ACC112 (cell line): Measurements from ENCODE around the gene PLSCR3.
A peak's percentile ranks its signal among the peaks of the same experiment; 100 is the strongest.

Experiments used
- H2AFZ ChIP-seq: fragments of 200-600 bp; sonication (generic); one replicate; pipeline ENCODE4 v1.6.0; 2017; ENCODE audit warnings: antibody characterized with exemption, low read length; ENCODE audit not compliant: unreplicated experiment
- H3K27ac ChIP-seq: fragments of 200-600 bp; sonication (generic); 2 replicates; pipeline ENCODE4 v1.5.1; 2014; ENCODE audit warnings: low read depth, mild to moderate bottlenecking, antibody characterized with exemption, low read length, moderate library complexity
- H3K27me3 ChIP-seq: fragments of 200-600 bp; sonication (generic); 2 replicates; pipeline ENCODE4 v1.6.1; 2014; ENCODE audit warnings: mild to moderate bottlenecking, antibody characterized with exemption, low read length, moderate library complexity, mixed read lengths; ENCODE audit not compliant: insufficient read depth
- H3K36me3 ChIP-seq: fragments of 200-600 bp; sonication (generic); 2 replicates; pipeline ENCODE4 v1.6.1; 2016; ENCODE audit warnings: mild to moderate bottlenecking, antibody characterized with exemption, low read length, moderate library complexity, mixed read lengths; ENCODE audit not compliant: insufficient read depth
- H3K4me1 ChIP-seq: fragments of 200-600 bp; sonication (generic); one replicate; pipeline ENCODE4 v1.6.1; 2016; ENCODE audit warnings: low read length, mixed read lengths; ENCODE audit not compliant: insufficient read depth, unreplicated experiment, control insufficient read depth
- H3K4me3 ChIP-seq: fragments of 200-600 bp; sonication (generic); 2 replicates; pipeline ENCODE4 v1.5.1; 2014; ENCODE audit warnings: mild to moderate bottlenecking, low read depth, low read length
- H3K79me2 ChIP-seq: fragments of 200-600 bp; sonication (generic); one replicate; pipeline ENCODE4 v1.6.0; 2016; ENCODE audit warnings: low read length; ENCODE audit not compliant: control insufficient read depth, unreplicated experiment, insufficient read depth

PLSCR3 gene

GRCh38 chr17:7437369-7437863 lies 43.1 kb upstream of the PLSCR3 start:
- H3K27ac ChIP-seq = no peak overlapping the region
- peak overlapping the region; percentile 74 for H3K4me3 ChIP-seq
- no peaks in the 10 kb centered on the region for H3K36me3 ChIP-seq
- H3K4me1 ChIP-seq = peaks cover 9% of the 10 kb centered on the region
- H2AFZ ChIP-seq = no peak overlapping the region
- peaks cover 16% of the 10 kb centered on the region for H3K27me3 ChIP-seq
- H3K79me2 ChIP-seq = no peaks in the 10 kb centered on the region

- peak overlapping the region; percentile 74 for H3K4me3 ChIP-seq
- peaks cover 16% of the 10 kb centered on the region for H3K27me3 ChIP-seq
- no peaks in the 10 kb centered on the region for H3K36me3 ChIP-seq
- peaks cover 9% of the 10 kb centered on the region for H3K4me1 ChIP-seq
- no peak overlapping the region for H3K27ac ChIP-seq
- peak overlapping the region; percentile 33 for H2AFZ ChIP-seq
- H3K79me2 ChIP-seq = no peaks in the 10 kb centered on the region
These were observed 42.4 kb upstream of the PLSCR3 start for GRCh38 chr17:7436556-7437368.

GRCh38 chr17:7435676-7436555 lies 41.6 kb upstream of the PLSCR3 start:
- Histone ChIP-seq H3K27ac (no peak overlapping the region), H3K4me1 (peaks cover 9% of the 10 kb centered on the region), H3K36me3 (no peaks in the 10 kb centered on the region), H2AFZ (peak overlapping the region; percentile 73), H3K27me3 (peaks cover 16% of the 10 kb centered on the region), H3K4me3 (peak overlapping the region; percentile 74), H3K79me2 (no peaks in the 10 kb centered on the region)

- H3K79me2 ChIP-seq = no peaks in the 10 kb centered on the region
- H3K4me1 ChIP-seq = peaks cover 2% of the 10 kb centered on the region
- H2AFZ ChIP-seq = no peak overlapping the region
- H3K36me3 ChIP-seq = no peaks in the 10 kb centered on the region
- H3K4me3 ChIP-seq = no peak overlapping the region
- no peak overlapping the region for H3K27ac ChIP-seq
- no peaks in the 10 kb centered on the region for H3K27me3 ChIP-seq
These were observed 38.0 kb upstream of the PLSCR3 start for GRCh38 chr17:7432296-7432695.

GRCh38 chr17:7431231-7431630 lies 36.9 kb upstream of the PLSCR3 start:
- Histone ChIP-seq H3K4me1 (no peaks in the 10 kb centered on the region), H3K27ac (no peak overlapping the region), H3K4me3 (no peak overlapping the region), H3K36me3 (no peaks in the 10 kb centered on the region), H2AFZ (no peak overlapping the region), H3K79me2 (no peaks in the 10 kb centered on the region), H3K27me3 (no peaks in the 10 kb centered on the region)

- Histone ChIP-seq H2AFZ (no peak overlapping the region), H3K36me3 (no peaks in the 10 kb centered on the region), H3K4me1 (no peaks in the 10 kb centered on the region), H3K79me2 (no peaks in the 10 kb centered on the region), H3K4me3 (no peak overlapping the region), H3K27ac (no peak overlapping the region), H3K27me3 (no peaks in the 10 kb centered on the region)
These were observed 35.4 kb upstream of the PLSCR3 start for GRCh38 chr17:7429722-7430121.

GRCh38 chr17:7428557-7428956 lies 34.2 kb upstream of the PLSCR3 start, which contains the start of gene SPEM3:
SPEM3 (plus strand) TSS chr17:7428857; CDS start chr17:7428903, 46 bp downstream.
- Histone ChIP-seq H3K27ac (no peak within 1 kb of the TSS), H3K4me1 (no peaks in the 10 kb centered on the region), H3K27me3 (no peaks in the 10 kb centered on the region), H3K79me2 (no peaks in the 10 kb centered on the region), H3K4me3 (no peak within 1 kb of the TSS), H3K36me3 (no peaks in the 10 kb centered on the region), H2AFZ (no peak within 1 kb of the TSS)

DNA sequence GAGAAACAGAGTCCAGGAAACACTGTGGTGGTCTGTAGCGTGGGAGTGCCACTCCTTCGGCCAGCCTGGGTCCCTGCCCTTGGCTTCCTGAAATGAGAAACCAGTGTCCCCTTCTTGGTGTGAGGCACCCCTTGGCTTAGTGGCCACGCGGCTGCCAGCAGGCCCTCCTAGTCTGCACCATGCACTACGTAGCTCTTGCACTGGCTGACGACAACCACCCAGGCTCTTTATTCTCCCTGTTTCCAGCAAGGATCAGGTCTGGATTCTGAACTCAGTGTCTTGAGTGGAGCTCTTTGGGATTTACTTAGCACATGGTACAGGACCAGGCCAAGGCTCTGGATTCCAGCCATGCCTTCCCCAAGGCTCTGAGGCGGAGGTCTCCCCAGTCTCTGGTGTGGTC lies 33.2 kb upstream of the PLSCR3 start:
- no peaks in the 10 kb centered on the region for H3K36me3 ChIP-seq
- H3K27me3 ChIP-seq = no peaks in the 10 kb centered on the region
- no peak overlapping the region for H3K4me3 ChIP-seq
- H3K4me1 ChIP-seq = no peaks in the 10 kb centered on the region
- H3K27ac ChIP-seq = no peak overlapping the region
- H3K79me2 ChIP-seq = no peaks in the 10 kb centered on the region
- H2AFZ ChIP-seq = no peak overlapping the region

- Histone ChIP-seq H3K79me2 (no peaks in the 10 kb centered on the region), H3K27me3 (no peaks in the 10 kb centered on the region), H3K4me1 (no peaks in the 10 kb centered on the region), H2AFZ (no peak overlapping the region), H3K4me3 (no peak overlapping the region), H3K36me3 (no peaks in the 10 kb centered on the region), H3K27ac (no peak overlapping the region)
These were observed 32.7 kb upstream of the PLSCR3 start for GRCh38 chr17:7426896-7427489.

GRCh38 chr17:7426203-7426863 lies 32.0 kb upstream of the PLSCR3 start:
- Histone ChIP-seq H3K79me2 (no peaks in the 10 kb centered on the region), H2AFZ (no peak overlapping the region), H3K4me3 (no peak overlapping the region), H3K36me3 (no peaks in the 10 kb centered on the region), H3K4me1 (no peaks in the 10 kb centered on the region), H3K27me3 (no peaks in the 10 kb centered on the region), H3K27ac (no peak overlapping the region)
